GM23338 (cell line): ENCODE data around the gene KCNE1. TPM values are rescaled to one million over a fixed set of nuclear protein-coding genes. Genes with fewer than 3 reads are reported as not detected.

ENCODE experiments used
- ATAC-seq: fragments of 200-7000 bp; cut with Tn5 transposase; 3 replicates; pipeline ENCODE4 v1.9.1; 2020
- DNase-seq: peaks from one replicate; pipeline ENCODE4 v3.0.0-alpha.2; 2015; ENCODE audit warnings: low spot score
- H2AFZ ChIP-seq: fragments of 200-600 bp; sonication (generic); 2 replicates; pipeline ENCODE4 v1.8.0; 2016; ENCODE audit warnings: antibody characterized with exemption, mild to moderate bottlenecking, moderate library complexity
- H3F3A ChIP-seq: fragments of 200-600 bp; sonication (generic); replicated peaks from 2 replicates; pipeline ENCODE4 v1.8.0; 2017; ENCODE audit warnings: antibody characterized with exemption, mixed run types, low read depth
- H3K27ac ChIP-seq: fragments of 200-600 bp; sonication (generic); 2 replicates; pipeline ENCODE4 v1.6.1; 2016; ENCODE audit warnings: low read depth
- H3K27me3 ChIP-seq: fragments of 200-600 bp; sonication (generic); 2 replicates; pipeline ENCODE4 v1.8.0; 2016; ENCODE audit warnings: mild to moderate bottlenecking, mixed run types, moderate library complexity; ENCODE audit not compliant: insufficient read depth
- H3K36me3 ChIP-seq: fragments of 200-600 bp; sonication (generic); 2 replicates; pipeline ENCODE4 v1.8.0; 2016; ENCODE audit warnings: mild to moderate bottlenecking; ENCODE audit not compliant: insufficient read depth
- H3K4me1 ChIP-seq: fragments of 200-600 bp; sonication (generic); 2 replicates; pipeline ENCODE4 v1.8.0; 2016; ENCODE audit warnings: mild to moderate bottlenecking, moderate library complexity; ENCODE audit not compliant: insufficient read depth
- H3K4me2 ChIP-seq: fragments of 200-600 bp; sonication (generic); 2 replicates; pipeline ENCODE4 v1.7.1; 2017; ENCODE audit warnings: mixed run types
- H3K4me3 ChIP-seq: fragments of 200-600 bp; sonication (generic); 2 replicates; pipeline ENCODE4 v1.6.1; 2016; ENCODE audit warnings: mixed run types
- H3K79me2 ChIP-seq: fragments of 200-600 bp; sonication (generic); replicated peaks from 2 replicates; pipeline ENCODE4 v1.8.0; 2017; ENCODE audit warnings: mild to moderate bottlenecking; ENCODE audit not compliant: insufficient read depth
- H3K9me2 ChIP-seq: fragments of 200-600 bp; sonication (generic); 2 replicates; pipeline ENCODE4 v1.8.0; 2017; ENCODE audit not compliant: insufficient read depth
- H4K20me1 ChIP-seq: fragments of 200-600 bp; sonication (generic); replicated peaks from 2 replicates; pipeline ENCODE4 v1.8.0; 2017; ENCODE audit warnings: mild to moderate bottlenecking; ENCODE audit not compliant: insufficient read depth
- H3K27ac Mint-ChIP-seq: 2 replicates; pipeline ENCODE4 v1.8.0; 2020; ENCODE audit warnings: inconsistent platforms, mild to moderate bottlenecking, moderate library complexity, mixed read lengths
- H3K27me3 Mint-ChIP-seq: 3 replicates; pipeline ENCODE4 v1.8.0; 2022; ENCODE audit warnings: low read depth, mild to moderate bottlenecking, moderate library complexity, mixed read lengths, inconsistent platforms; ENCODE audit not compliant: insufficient read depth, poor library complexity
- H3K36me3 Mint-ChIP-seq: 3 replicates; pipeline ENCODE4 v1.8.0; 2021; ENCODE audit warnings: low read depth, mild to moderate bottlenecking, inconsistent platforms, moderate library complexity, mixed read lengths
- H3K4me1 Mint-ChIP-seq: 3 replicates; pipeline ENCODE4 v1.8.0; 2020; ENCODE audit warnings: mild to moderate bottlenecking, inconsistent platforms, mixed read lengths
- H3K4me3 Mint-ChIP-seq: 3 replicates; pipeline ENCODE4 v1.8.0; 2021; ENCODE audit warnings: moderate library complexity, mild to moderate bottlenecking, inconsistent platforms, mixed read lengths
- H3K9me3 Mint-ChIP-seq: 3 replicates; pipeline ENCODE4 v1.8.0; 2020; ENCODE audit warnings: moderate library complexity, mild to moderate bottlenecking, inconsistent platforms, mixed read lengths
- CREB1 ChIP-seq: fragments of 250-450 bp; sonication (Bioruptor Pico); IDR thresholded peaks from 2 replicates; pipeline ENCODE4 v1.5.0; 2020; ENCODE audit warnings: low read depth, mild to moderate bottlenecking, moderate library complexity
- EZH2 ChIP-seq: fragments of 200-600 bp; sonication (generic); IDR thresholded peaks from one replicate; pipeline ENCODE4 v1.8.0; 2017; ENCODE audit warnings: antibody characterized with exemption, mild to moderate bottlenecking, low read depth; ENCODE audit not compliant: unreplicated experiment
- EZH2phosphoT487 ChIP-seq: fragments of 200-600 bp; sonication (generic); IDR thresholded peaks from one replicate; pipeline ENCODE4 v1.8.1; 2018; ENCODE audit warnings: antibody characterized with exemption; ENCODE audit not compliant: unreplicated experiment
- NANOG ChIP-seq: IDR thresholded peaks from 2 replicates; pipeline ENCODE4 v1.6.1; 2016; ENCODE audit warnings: antibody characterized with exemption, borderline replicate concordance
- POLR2AphosphoS5 ChIP-seq: IDR thresholded peaks from 2 replicates; pipeline ENCODE4 v1.6.1; 2016; ENCODE audit warnings: antibody characterized with exemption, low read depth
- STAT1 ChIP-seq: IDR thresholded peaks from one replicate; pipeline ENCODE4 v1.6.1; 2016; ENCODE audit warnings: antibody characterized with exemption; ENCODE audit not compliant: unreplicated experiment
- ZNF331 ChIP-seq: fragments of 250-450 bp; sonication (Bioruptor Pico); IDR thresholded peaks from 2 replicates; pipeline ENCODE4 v1.5.0; 2020; ENCODE audit warnings: low read depth, mild to moderate bottlenecking, moderate library complexity
- polyA plus RNA-seq: library from polyadenylated mRNA; unstranded; fragments of >200 nt; fragmentation: Nextera tagmentation; extraction: Ambion mirVana; gene quantifications from 2 replicates; pipeline ENCODE4 v1.2.1, GENCODE V29; 2016
- total RNA-seq: library from RNA; depleted of rRNA; stranded (reverse); fragments of >200 nt; shearing (Covaris generic); gene quantifications from 2 replicates; pipeline ENCODE4 v1.2.3, GENCODE V29; 2014
- TF ChIP-seq, protein P1 (sequence below), 2 experiments: fragments of 200-600 bp in 1 of 2; sonication (generic) in 1 of 2; conservative IDR thresholded peaks; 2 replicates each; pipeline versions ENCODE4 v1.5.1 to v1.6.1; 2016 to 2017; ENCODE audit warnings: antibody characterized with exemption in 2 of 2, low read depth in 2 of 2, mild to moderate bottlenecking in 2 of 2, moderate library complexity in 1 of 2
- TF ChIP-seq, protein P2 (sequence below): IDR thresholded peaks from one replicate; pipeline ENCODE4 v1.6.1; 2018; ENCODE audit warnings: antibody characterized with exemption; ENCODE audit not compliant: unreplicated experiment
- TF ChIP-seq, protein P3 (sequence below): IDR thresholded peaks from 2 replicates; pipeline ENCODE4 v1.6.1; 2016; ENCODE audit warnings: antibody characterized with exemption

Gene KCNE1
- total and polyA plus RNA-seq, 2 experiments from 2014 or later: 0.07 TPM; not detected in 1

DNA sequence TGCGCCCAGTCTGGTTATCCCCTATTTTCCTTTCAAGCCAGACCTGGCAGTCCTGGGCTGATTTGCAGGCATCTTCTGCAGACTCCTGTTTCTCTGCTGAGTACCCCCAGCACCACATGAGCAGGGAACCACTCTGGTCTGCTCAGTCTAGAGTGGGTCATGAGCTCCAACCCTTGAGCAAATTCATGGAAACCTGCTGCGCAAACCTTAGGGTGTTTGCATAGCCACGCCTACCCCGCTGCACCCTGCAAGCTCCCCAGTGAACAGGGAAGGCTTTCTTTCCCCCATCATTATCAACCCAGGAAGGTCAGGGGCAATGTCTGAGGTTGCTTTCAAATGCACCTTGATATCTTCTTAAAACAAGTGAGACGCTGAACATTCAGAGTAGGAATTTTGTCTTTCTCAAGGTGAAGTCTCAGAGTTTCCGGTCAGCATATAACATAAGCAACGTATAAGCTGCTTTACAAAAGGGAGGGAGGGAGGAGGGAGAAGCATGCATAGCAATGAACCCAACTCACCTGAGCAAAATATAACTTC is 11.1 kb upstream of the KCNE1 start:
- peak overlapping the region; percentile 50; the same call in 1 of the 2 replicates for H3K4me2 ChIP-seq
- H3K27ac Mint-ChIP-seq: no peak overlapping the region
- peak; percentile 13 for ATAC-seq

DNA sequence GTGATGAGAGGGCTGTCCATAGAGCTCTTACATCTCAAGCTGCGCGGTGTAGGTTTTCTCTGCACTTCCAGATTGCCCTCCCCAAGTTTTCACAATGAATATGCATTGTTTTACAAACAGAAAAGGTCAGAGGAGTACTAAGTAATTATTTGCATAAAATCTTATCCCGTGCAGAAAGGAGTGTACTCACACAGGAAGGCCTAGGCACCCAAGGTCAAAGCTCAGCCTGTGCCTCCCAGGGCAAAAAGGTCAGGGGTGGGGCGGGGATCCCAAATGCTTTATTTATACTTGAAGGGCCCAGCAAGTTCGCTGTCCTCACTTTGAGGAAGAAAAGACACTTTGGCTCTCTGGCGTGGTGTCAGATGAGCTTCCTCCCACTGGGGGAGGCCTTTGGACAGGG is 10.3 kb upstream of the KCNE1 start:
- Mint-ChIP-seq H3K27ac (peak overlapping the region; percentile 77; the same call in 1 of the 2 replicates), H3K27me3 (peaks cover 8% of the 10 kb centered on the region), H3K9me3 (no peaks in the 10 kb centered on the region), H3K4me3 (no peak overlapping the region), H3K4me1 (peaks cover 71% of the 10 kb centered on the region), H3K36me3 (no peaks in the 10 kb centered on the region)
- Histone ChIP-seq H3K4me1 (peaks cover 33% of the 10 kb centered on the region), H2AFZ (no peak overlapping the region), H3K27me3 (peaks cover 5% of the 10 kb centered on the region; the same call in 1 of the 2 replicates), H4K20me1 (no peaks in the 10 kb centered on the region), H3K27ac (no peak overlapping the region; the same call in 1 of the 2 replicates), H3K4me2 (no peak overlapping the region), H3K36me3 (no peaks in the 10 kb centered on the region), H3F3A (no peaks in the 10 kb centered on the region), H3K4me3 (no peak overlapping the region), H3K9me2 (no peaks in the 10 kb centered on the region), H3K79me2 (no peaks in the 10 kb centered on the region)
- ATAC-seq: no peak
- no peak for DNase-seq
- TF ChIP-seq EZH2phosphoT487 (no peak), CREB1 (CRISPR knock-in tag) (no peak), ZNF331 (CRISPR knock-in tag) (no peak), POLR2AphosphoS5 (no peak), EZH2 (no peak), NANOG (no peak)
- TF ChIP-seq, protein P1, sequence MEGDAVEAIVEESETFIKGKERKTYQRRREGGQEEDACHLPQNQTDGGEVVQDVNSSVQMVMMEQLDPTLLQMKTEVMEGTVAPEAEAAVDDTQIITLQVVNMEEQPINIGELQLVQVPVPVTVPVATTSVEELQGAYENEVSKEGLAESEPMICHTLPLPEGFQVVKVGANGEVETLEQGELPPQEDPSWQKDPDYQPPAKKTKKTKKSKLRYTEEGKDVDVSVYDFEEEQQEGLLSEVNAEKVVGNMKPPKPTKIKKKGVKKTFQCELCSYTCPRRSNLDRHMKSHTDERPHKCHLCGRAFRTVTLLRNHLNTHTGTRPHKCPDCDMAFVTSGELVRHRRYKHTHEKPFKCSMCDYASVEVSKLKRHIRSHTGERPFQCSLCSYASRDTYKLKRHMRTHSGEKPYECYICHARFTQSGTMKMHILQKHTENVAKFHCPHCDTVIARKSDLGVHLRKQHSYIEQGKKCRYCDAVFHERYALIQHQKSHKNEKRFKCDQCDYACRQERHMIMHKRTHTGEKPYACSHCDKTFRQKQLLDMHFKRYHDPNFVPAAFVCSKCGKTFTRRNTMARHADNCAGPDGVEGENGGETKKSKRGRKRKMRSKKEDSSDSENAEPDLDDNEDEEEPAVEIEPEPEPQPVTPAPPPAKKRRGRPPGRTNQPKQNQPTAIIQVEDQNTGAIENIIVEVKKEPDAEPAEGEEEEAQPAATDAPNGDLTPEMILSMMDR (conservative IDR thresholded peaks at IDR 0.05; ENCODE audit: low read depth in 2 of 2): no peak
- TF ChIP-seq, protein P2, sequence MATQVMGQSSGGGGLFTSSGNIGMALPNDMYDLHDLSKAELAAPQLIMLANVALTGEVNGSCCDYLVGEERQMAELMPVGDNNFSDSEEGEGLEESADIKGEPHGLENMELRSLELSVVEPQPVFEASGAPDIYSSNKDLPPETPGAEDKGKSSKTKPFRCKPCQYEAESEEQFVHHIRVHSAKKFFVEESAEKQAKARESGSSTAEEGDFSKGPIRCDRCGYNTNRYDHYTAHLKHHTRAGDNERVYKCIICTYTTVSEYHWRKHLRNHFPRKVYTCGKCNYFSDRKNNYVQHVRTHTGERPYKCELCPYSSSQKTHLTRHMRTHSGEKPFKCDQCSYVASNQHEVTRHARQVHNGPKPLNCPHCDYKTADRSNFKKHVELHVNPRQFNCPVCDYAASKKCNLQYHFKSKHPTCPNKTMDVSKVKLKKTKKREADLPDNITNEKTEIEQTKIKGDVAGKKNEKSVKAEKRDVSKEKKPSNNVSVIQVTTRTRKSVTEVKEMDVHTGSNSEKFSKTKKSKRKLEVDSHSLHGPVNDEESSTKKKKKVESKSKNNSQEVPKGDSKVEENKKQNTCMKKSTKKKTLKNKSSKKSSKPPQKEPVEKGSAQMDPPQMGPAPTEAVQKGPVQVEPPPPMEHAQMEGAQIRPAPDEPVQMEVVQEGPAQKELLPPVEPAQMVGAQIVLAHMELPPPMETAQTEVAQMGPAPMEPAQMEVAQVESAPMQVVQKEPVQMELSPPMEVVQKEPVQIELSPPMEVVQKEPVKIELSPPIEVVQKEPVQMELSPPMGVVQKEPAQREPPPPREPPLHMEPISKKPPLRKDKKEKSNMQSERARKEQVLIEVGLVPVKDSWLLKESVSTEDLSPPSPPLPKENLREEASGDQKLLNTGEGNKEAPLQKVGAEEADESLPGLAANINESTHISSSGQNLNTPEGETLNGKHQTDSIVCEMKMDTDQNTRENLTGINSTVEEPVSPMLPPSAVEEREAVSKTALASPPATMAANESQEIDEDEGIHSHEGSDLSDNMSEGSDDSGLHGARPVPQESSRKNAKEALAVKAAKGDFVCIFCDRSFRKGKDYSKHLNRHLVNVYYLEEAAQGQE: no peak
- TF ChIP-seq, protein P3, sequence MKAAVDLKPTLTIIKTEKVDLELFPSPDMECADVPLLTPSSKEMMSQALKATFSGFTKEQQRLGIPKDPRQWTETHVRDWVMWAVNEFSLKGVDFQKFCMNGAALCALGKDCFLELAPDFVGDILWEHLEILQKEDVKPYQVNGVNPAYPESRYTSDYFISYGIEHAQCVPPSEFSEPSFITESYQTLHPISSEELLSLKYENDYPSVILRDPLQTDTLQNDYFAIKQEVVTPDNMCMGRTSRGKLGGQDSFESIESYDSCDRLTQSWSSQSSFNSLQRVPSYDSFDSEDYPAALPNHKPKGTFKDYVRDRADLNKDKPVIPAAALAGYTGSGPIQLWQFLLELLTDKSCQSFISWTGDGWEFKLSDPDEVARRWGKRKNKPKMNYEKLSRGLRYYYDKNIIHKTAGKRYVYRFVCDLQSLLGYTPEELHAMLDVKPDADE: no peak

More for the DNA sequence above, 11.1 kb upstream of the KCNE1 start:
- H3K9me3 Mint-ChIP-seq: 0 out of 3 replicates have a peak, but pooled peaks cover 3% of the 10 kb centered on the region
- 0 out of 2 replicates have a peak overlapping the region, but pooled peaks have one; percentile 40 for H2AFZ ChIP-seq
- no peaks in the 10 kb centered on the region for H3K79me2 ChIP-seq
- H3K36me3 Mint-ChIP-seq: no peaks in the 10 kb centered on the region
- H3K4me3 Mint-ChIP-seq: no peak overlapping the region
- H3K9me2 ChIP-seq: no peaks in the 10 kb centered on the region
- no peak overlapping the region for H3K4me3 ChIP-seq
- H3K4me1 ChIP-seq: peaks cover 36% of the 10 kb centered on the region
- H3K4me1 Mint-ChIP-seq: peaks cover 68% of the 10 kb centered on the region
- H3K27me3 ChIP-seq: peaks cover 5% of the 10 kb centered on the region; the same call in 1 of the 2 replicates
- no peaks in the 10 kb centered on the region for H3K36me3 ChIP-seq
- peaks cover 4% of the 10 kb centered on the region for H3K27me3 Mint-ChIP-seq
- TF ChIP-seq STAT1: no peak
- no peak overlapping the region; the same call in 1 of the 2 replicates for H3K27ac ChIP-seq
- H3F3A ChIP-seq: no peaks in the 10 kb centered on the region
- H4K20me1 ChIP-seq: no peaks in the 10 kb centered on the region
- DNase-seq: peak; percentile 24
